Kasumi-1 (cell line): ENCODE results near the gene TREH.
"Not testable (repeated sequence)": the region's sequence is repeated elsewhere in the genome, so short reads cannot be mapped to it uniquely, and the experiment has no call there.

Experiments
- DNase-seq, 2 experiments: peaks; one replicate each; lab custom pipeline; 2025; lab: John Stamatoyannopoulos, UW

Gene TREH

GRCh38 chr11:118612378-118612777, 67.1 kb downstream of the TREH start:
- DNase-seq = no peak

GRCh38 chr11:118611433-118611795, 68.0 kb downstream of the TREH start:
- DNase-seq = not testable (repeated sequence)

GRCh38 chr11:118610773-118611432, 68.5 kb downstream of the TREH start:
- DNase-seq = peak; percentile 34 to 43

GRCh38 chr11:118610225-118610772, 69.2 kb downstream of the TREH start:
- no peak for DNase-seq

GRCh38 chr11:118609380-118610224, 69.8 kb downstream of the TREH start:
- DNase-seq = no peak

- peak in 1 of 2 experiments; percentile 8 for DNase-seq
These were observed 70.9 kb downstream of the TREH start for GRCh38 chr11:118608360-118609227.

- peak; percentile 28 to 39 for DNase-seq
These were observed 71.8 kb downstream of the TREH start, which contains the start of gene PHLDB1 for GRCh38 chr11:118607401-118608359. TSS of gene PHLDB1 (plus strand) at chr11:118607615. CDS start at chr11:118613837, 6,222 bp downstream.
